ENCODE results near the gene CNOT11. TPM values are rescaled to one million over a fixed set of nuclear protein-coding genes. Genes with fewer than 3 reads are reported as not detected.
A peak's percentile ranks its signal among the peaks of the same experiment; 100 is the strongest.

Gene CNOT11
- total and polyA plus RNA-seq, 2 of the 8 experiments (the other 6 are each of a cell fraction or from before 2014, with no cell fraction given), result 41.5 to 54.6 TPM

DNA sequence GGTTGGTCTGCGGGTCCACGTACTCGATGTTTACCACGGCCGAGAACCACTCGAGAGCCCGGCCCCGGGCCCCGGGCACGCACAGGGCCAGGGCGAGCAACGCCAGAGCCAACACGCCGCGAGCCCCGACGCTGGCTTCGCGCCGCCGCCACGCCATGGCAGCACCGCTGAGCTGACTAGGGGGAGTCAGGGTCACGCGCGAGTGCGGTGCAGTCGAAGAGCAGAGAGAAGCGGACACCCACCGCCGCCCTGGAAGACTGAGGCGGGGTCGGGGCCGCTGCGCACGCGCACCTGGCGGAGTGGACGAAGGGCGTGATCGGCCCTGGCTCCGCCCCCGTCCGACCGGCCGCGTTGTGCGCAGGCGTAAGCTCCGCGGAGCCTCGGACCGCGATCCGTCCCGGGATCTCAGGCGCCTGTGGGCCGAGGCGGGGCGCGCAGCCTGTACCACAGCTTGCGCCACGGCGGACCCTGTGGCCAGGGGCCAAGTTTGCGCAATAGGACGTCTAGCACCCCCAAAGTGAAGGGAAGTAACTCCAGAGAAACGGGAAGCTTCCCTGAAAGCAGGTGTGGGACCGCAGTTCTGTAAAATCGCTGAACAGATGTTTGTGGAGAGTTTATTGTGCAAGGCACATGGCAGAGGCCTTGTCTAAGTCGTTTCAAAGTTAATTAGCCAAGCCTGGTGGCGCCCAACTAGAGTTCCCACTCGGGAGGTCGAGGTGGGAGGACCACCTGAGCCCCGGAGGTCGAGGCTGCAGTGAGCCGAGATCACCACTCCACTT is 55.9 kb downstream of the CNOT11 start, which contains the start of gene RNF149 (continued):
- TF ChIP-seq, protein P1, sequence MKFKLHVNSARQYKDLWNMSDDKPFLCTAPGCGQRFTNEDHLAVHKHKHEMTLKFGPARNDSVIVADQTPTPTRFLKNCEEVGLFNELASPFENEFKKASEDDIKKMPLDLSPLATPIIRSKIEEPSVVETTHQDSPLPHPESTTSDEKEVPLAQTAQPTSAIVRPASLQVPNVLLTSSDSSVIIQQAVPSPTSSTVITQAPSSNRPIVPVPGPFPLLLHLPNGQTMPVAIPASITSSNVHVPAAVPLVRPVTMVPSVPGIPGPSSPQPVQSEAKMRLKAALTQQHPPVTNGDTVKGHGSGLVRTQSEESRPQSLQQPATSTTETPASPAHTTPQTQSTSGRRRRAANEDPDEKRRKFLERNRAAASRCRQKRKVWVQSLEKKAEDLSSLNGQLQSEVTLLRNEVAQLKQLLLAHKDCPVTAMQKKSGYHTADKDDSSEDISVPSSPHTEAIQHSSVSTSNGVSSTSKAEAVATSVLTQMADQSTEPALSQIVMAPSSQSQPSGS (IDR thresholded peaks at IDR 0.05; ENCODE audit: low read length), result no peak
- TF ChIP-seq POLR2A (IDR thresholded peaks at IDR 0.05; ENCODE audit: control extremely low read depth in 1 of 2, low read depth in 2 of 2, low read length in 2 of 2), result peak in 1 of 2 experiments; percentile 63; a peak in 2 of 3 replicates
- no peak for TF ChIP-seq CBX5 (IDR thresholded peaks at IDR 0.05; ENCODE audit: low read depth, low read length)
- TF ChIP-seq EZH2 (IDR thresholded peaks at IDR 0.05; ENCODE audit: low read depth, low read length, severe bottlenecking), result no peak
- TF ChIP-seq NRF1 (IDR thresholded peaks at IDR 0.05; ENCODE audit: low read depth, low read length), result peak; percentile 94
- TF ChIP-seq, protein P2, sequence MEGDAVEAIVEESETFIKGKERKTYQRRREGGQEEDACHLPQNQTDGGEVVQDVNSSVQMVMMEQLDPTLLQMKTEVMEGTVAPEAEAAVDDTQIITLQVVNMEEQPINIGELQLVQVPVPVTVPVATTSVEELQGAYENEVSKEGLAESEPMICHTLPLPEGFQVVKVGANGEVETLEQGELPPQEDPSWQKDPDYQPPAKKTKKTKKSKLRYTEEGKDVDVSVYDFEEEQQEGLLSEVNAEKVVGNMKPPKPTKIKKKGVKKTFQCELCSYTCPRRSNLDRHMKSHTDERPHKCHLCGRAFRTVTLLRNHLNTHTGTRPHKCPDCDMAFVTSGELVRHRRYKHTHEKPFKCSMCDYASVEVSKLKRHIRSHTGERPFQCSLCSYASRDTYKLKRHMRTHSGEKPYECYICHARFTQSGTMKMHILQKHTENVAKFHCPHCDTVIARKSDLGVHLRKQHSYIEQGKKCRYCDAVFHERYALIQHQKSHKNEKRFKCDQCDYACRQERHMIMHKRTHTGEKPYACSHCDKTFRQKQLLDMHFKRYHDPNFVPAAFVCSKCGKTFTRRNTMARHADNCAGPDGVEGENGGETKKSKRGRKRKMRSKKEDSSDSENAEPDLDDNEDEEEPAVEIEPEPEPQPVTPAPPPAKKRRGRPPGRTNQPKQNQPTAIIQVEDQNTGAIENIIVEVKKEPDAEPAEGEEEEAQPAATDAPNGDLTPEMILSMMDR (IDR thresholded peaks at IDR 0.05; ENCODE audit: control extremely low read depth in 1 of 3, insufficient read depth in 1 of 3, low read depth in 1 of 3, low read length in 3 of 3), result no peak
- peak in 1 of 2 experiments; percentile 1; a peak in 1 of 4 replicates for TF ChIP-seq RAD21 (IDR thresholded peaks at IDR 0.05 in 1 of 2, conservative IDR thresholded peaks at IDR 0.05 in 1 of 2; ENCODE audit: low read depth in 2 of 2, low read length in 2 of 2)
- TF ChIP-seq TEAD4 (IDR thresholded peaks at IDR 0.05; ENCODE audit: low read depth, low read length), result no peak
- peak; percentile 54 for TF ChIP-seq TAF1 (IDR thresholded peaks at IDR 0.05; ENCODE audit: low read depth, low read length)
- 0 out of 4 replicates have a peak, but pooled peaks of 1 of the 2 experiments have one; percentile 19 for TF ChIP-seq SIN3A (conservative IDR thresholded peaks at IDR 0.05 in 1 of 2, IDR thresholded peaks at IDR 0.05 in 1 of 2; ENCODE audit: low read depth in 1 of 2, low read length in 2 of 2)
- no peak for TF ChIP-seq RXRA (IDR thresholded peaks at IDR 0.05; ENCODE audit: insufficient read depth, low read depth, low read length)
- TF ChIP-seq, protein P3, sequence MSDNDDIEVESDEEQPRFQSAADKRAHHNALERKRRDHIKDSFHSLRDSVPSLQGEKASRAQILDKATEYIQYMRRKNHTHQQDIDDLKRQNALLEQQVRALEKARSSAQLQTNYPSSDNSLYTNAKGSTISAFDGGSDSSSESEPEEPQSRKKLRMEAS (IDR thresholded peaks at IDR 0.05), result peak; percentile 46; the same call in 1 of the 2 replicates
- TF ChIP-seq KDM4A (IDR thresholded peaks at IDR 0.05; ENCODE audit: low read depth, low read length, severe bottlenecking), result peak; percentile 99
- TF ChIP-seq HDAC2 (IDR thresholded peaks at IDR 0.05; ENCODE audit: borderline replicate concordance in 1 of 2, low read depth in 2 of 2, low read length in 2 of 2), result peak in 1 of 2 experiments; percentile 96; a peak in 1 of 4 replicates
- no peak for TF ChIP-seq SIX5 (IDR thresholded peaks at IDR 0.05; ENCODE audit: low read depth, low read length)
- no peak for TF ChIP-seq BCL11A (IDR thresholded peaks at IDR 0.05; ENCODE audit: low read depth in 2 of 2, low read length in 2 of 2)
- peak; percentile 21; the same call in 1 of the 2 replicates for TF ChIP-seq CREB1 (IDR thresholded peaks at IDR 0.05)
- no peak; the same call in 1 of the 2 replicates for TF ChIP-seq GABPA (IDR thresholded peaks at IDR 0.05; ENCODE audit: borderline replicate concordance, insufficient read depth, low read length)
